NCI-H524 treated with DMSO at 0.1 percent for 48 hours (cell line): ENCODE results near the gene CAVIN1.
"Not testable (repeated sequence)": the region's sequence is repeated elsewhere in the genome, so short reads cannot be mapped to it uniquely, and the experiment has no call there.

Experiments used
- DNase-seq: peaks from one replicate; lab custom pipeline; 2025; lab: John Stamatoyannopoulos, UW

Gene CAVIN1

DNA sequence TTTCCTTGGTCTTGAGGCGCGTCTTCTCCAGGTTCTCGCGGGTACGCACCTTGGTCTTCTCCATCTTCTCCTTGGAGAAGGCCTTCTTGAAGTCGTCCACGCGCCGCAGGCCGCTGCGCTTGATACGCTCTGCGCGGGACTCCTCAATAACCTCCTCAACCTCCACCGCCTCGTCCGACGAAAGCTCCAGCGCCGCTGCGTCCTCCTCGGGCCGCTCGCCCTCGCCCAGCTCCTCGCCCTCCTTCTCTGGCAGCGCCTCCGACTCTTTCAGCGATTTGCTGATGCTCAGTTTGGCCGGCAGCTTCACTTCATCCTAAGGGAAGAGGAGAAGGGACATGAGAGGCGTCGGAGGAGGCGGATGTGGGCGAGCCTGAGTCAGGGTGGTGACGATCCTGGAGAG is 18.0 kb downstream of the CAVIN1 start:
- DNase-seq, result no peak

DNA sequence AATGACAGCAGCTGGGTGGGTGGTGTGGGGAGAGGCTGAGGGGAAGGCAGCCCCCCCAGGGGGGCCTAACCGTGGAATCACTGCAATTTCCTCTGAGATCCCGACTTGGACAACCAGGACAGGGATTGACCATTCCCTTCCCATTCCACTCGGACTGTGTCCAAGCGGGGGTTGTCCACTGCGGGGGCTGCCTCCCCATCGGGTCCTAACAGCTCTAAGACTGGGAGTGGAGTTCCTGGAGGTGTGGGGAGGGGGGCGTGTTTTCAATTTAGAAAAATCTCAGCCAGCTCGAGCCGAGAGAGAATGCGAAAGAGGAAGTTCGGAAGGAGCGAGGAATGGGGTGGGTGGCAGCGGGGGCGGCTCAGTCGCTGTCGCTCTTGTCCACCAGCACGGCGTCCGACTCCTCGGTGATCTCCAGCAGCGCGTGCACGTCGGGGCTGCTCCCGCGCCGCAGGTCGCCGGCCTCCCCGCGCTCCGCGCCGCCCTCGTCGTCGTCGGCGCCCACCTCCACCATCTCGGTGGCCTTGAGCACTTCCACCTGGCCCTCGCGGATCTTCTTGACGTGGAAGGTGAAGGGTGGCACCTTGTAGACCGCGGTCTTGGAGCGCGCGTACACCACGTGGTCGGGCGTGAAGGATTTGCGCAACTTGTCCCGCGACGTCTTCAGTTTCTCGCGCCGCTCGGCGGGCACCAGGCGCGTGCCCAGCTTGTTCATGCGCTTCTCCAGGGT is 18.6 kb downstream of the CAVIN1 start:
- DNase-seq, result no peak

DNA sequence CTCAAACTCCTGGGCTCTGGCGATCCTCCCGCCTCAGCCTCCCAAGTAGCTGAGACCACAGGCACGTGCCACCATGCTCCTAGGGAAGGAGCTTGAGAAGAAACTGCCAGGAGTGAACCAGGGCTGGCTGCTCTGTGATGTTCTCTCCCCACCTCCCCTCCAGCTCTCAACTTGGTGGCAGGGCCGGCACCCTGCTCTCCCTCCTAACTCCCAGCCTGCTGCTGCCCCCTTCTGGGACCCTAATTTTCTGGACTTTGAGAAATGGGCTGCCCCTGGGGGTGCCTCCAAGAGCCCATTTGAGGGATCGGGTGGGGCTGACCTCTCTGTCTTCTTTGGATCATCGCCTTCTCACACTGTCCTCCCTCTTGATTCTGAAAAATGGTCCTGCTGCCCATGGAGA is 19.9 kb downstream of the CAVIN1 start:
- peak; percentile 14 for DNase-seq

DNA sequence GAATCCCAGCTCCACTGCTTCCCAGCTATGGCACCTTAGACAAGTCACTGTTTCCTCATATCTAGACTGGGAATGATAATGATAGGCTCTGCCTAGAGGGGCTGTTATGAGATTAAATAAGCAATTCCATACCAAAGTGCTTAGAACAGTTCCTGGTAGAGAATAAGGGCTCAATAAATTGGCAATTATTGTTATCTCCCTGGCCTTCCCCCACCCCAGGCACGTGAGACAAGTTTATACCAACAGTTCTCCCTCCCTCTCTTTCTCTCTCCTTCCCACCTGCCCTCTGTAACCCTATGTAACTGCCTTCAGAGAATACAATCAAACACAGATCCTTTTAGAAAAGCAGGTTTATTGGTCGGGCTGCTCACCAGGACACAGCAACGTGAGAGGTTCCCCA is 20.9 kb downstream of the CAVIN1 start:
- no peak for DNase-seq

DNA sequence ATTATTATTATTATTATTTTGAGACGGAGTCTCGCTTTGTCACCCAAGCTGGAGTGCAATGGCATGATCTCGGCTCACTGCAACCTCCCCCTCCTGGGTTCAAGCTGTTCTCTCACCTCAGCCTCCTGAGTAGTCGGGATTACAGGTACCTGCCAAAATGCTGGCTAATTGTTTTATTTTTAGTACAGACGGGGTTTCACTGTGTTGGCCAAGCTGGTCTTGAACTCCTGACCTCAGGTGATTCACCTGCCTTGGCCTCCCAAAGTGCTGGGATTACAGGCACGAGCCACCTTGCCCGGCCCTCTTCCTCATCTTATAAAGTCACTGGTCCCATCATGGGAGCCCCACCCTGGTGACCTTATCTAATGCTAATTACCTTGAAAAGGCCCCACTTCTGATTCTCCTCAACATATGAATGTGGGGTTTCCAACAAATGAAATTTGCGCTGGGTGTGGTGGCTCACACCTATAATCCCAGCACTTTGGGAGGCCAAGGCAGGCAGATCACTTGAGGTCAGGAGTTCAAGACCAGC is 22.1 kb downstream of the CAVIN1 start:
- not testable (repeated sequence) for DNase-seq

DNA sequence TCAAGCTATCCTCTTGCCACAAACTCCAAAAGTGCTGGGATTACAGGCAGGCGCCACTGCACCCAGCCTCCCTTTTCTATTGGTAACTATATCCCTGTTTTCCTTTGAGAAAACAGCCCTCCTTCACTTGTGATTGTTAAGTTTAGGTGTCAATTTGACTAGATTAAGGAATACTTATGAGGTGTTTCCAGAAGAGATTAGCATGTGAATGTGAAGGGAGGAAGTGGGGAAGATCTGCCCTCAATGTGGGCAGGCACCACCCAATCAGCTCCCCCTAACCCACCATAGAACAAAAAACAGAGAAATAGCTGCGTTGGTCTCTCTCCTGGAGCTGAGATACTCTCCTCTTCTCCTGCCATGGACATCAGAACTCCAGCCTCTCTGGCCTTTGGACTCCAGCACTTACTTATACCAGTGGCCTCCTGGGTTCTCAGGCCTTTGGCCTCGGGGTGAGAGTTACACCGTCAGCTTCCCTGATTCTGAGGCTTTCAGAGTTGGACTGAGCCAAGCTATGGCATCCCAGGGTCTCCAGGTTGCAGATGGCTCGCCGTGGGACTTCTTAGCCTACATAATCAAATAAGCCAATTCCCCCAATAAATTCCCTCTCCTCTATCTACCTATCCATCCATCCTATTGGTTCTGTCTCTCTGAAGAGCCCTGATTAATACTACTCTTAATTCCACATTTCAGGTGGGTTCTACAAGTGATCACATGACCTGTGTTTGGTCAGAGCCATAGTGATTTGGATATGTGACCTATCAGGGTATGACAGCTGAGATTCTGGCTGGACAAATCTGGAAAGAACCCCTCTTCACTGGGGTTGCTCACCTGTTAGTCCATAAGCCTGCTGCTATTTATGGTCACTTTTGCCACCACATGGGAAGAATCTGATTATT is 22.9 kb downstream of the CAVIN1 start:
- peak; percentile 33 for DNase-seq

DNA sequence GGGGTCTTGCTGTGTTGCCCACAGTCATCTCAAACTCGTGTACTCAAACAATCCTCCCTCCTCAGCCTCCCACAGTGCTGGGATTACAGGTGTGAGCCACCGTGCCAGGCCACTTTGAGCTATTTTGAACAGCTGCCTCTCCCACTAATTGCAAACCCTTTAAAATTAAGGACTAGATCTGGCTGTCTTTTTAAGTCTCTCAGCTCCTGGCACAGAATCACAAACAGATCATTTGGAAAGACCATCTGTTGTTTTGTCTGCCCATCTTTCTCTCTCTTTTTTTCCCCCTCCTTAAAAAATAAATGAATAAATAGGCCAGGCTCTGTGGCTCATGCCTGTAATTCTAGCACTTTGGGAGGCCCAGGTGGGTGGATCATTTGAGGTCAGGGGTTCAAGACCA is 23.9 kb downstream of the CAVIN1 start:
- peak; percentile 98 for DNase-seq

DNA sequence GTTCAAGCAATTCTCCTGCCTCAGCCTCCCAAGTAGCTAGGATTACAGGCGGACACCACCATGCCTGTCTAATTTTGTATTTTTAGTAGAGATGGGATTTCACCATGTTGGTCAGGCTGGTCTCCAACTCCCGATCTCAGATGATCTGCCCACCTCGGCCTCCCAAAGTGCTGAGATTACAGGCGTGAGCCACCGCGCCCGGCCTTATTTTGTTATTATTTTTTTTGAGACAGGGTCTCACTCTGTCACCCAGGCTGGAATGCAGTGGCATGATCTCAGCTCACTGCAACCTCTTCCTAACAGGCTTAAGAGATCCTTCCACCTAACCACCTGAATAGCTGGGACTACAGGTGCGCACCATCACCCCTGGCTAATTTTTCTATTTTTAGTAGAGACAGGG is 27.5 kb downstream of the CAVIN1 start:
- not testable (repeated sequence) for DNase-seq

DNA sequence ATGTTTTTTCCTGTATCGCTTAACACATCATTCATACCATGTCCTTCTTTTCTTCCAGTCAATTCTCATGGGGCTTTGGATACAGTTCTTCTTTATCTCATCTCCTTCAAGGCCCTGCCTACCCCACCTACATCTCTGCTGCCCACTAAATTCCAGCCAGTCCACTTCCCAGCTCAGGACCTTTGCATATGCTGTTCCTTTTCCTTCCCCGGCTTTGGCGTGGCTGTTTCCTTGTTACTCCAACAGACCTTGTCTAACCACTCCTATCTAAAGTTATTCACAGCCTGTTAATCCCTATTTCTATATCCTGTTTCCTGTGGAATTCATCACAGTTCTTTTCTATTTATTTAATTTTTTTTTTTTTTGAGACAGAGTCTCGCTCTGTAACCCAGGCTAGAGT is 28.2 kb downstream of the CAVIN1 start:
- no peak for DNase-seq

DNA sequence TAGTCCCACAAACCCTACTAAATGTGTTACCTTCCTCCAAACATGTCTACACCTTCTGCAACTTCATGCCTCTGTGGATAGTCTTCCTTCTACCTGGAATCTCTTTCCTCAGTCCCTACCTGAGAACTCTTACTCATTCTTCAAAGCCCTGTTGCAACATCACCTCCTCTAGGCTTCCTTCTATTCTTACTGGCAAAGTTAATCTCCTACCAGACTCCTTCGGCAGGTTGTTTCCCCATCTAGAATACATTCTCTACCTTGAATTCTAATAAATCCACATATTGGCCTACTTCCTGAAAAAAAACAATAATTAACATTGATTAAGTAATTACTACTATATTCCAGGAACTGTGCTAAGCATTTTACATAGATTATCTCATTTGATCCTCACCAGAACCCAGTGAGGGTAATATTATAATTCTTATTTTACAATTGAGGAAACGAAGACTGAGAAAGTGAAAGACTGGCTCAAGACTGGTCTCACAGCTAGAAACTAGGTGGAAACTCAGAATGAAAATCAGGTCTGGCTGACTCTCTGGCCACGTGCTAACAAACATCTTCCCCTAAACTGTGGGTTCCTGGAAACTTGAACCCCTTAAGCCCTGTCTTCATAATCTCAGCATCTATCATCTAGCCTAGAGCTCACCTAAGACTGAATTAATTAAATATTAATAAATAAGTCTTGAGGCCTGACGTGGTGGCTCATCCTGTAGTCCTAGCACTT is 30.2 kb downstream of the CAVIN1 start:
- no peak for DNase-seq

DNA sequence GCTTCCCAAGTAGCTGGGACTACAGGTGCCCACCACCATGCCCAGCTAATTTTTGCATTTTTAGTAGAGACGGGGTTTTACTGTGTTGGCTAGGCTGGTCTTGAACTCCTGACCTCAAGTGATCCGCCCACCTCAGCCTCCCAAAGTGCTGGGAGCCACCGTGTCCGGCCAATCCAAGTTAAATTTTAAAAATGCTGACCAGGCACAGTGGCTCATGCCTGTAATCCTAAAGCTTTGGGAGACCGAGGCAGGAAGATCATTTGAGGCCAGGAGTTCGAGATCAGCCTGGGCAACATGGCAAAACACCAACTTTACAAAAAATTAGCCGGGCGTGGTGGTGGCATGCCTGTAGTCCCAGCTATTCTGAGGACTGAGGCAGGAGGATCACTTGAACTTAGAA is 31.6 kb downstream of the CAVIN1 start:
- not testable (repeated sequence) for DNase-seq

DNA sequence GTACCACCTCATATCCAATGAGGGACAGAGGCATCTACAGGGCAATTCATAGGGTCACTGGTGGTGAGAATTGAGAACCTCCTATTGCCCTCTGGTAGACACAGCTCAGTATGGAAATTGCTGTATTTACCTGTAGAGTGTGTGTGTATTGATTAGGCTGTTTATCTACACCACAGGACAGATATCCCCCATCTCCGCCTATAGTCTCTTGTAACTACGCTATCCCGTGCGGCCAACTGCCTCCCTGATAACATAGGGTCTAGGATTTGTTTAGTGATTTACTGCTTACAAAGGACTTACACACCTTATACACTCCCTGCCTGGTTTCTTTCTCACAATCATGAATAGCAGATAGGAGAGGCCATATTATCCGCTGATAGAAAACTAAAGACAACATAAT is 33.2 kb downstream of the CAVIN1 start:
- no peak for DNase-seq

DNA sequence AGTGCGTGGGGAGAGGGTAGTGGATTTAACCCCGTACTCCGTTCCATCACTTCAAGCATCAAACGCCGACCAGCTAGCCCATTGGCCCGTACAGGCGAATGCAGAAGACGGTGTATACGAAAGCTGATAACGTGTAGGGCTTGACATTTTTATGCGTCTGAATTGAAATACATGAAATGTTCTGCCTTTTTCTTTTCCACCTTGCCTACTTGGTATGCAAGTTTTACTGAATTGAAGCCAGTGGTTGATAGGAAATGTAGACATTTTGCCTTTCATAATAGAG is 34.0 kb downstream of the CAVIN1 start:
- no peak for DNase-seq

DNA sequence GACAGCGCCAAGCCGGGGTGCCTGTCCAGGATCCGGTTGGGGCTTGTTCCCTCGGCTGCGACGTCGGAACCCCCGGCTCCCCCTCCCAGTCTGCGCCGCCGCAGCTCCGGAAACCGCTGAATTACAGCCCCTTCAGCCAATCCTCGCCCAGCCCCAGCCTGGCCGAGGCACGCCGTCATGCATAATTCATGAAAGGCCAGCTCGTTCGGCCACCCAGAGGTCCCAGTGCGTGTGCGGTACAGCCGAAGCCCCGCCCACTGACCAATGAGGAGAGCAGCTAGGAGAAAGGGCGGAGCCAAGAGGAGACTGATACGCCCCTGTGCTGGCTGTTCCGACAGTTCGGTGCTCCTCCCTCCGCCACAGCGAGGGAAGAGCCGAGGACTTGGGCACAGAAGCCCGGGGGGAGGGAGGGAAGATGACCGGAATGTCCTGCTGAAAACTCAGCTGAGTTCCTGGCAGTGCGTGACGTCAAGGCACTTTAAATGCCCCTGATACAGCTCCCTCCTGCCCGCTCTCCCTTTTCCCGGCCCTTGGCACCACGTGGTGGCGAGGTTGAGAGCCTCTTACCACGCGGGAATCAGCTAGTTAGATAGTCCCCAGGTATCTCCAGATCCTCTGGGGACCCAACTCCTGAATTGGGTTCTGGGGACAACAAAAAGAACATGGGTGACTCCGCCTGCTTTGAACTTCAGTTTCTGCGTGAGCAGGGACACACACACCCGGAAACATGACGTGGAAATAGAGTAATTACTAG is 34.5 kb downstream of the CAVIN1 start, which contains the start of gene STAT3:
Gene STAT3, minus strand, starts transcription at position 62 of the 754 bp plus-strand sequence. CDS start 39,926 bp downstream, outside the sequence.
- peak; percentile 99 for DNase-seq

DNA sequence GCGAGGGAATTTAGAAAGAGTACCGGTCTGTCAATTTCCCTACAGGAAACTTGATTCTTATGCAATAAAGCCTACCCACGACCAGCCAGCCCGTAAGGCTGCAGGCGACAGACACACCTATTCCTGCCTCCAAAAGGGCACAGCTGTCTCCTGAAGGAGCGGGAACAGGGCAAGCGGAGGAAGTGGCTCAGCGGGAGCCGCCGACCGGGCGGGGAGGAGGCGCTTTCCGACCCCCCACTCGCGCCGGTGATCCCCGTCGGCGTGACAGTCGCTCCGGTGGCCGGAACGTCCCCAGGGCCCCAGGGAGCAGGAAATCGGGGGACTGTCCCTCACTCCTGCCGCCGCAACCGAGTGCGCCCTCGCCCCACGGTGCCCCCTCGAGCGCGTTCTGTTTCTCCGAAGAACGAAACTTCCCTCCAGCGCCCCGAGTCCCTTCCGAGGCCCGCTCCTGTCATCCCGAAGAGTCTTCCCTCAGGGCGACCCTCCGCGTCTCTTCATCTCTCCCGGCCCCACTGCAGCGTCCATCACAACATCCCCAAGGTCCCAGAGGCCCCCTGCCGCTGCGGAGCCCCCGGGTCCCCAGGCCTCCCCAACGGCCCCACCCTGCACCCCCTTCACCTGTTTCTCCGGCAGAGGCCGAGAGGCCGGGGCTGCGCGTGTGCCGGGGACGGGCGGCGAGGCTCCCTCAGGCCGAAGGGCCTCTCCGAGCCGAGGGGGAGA is 35.2 kb downstream of the CAVIN1 start:
- DNase-seq, result peak; percentile 28

DNA sequence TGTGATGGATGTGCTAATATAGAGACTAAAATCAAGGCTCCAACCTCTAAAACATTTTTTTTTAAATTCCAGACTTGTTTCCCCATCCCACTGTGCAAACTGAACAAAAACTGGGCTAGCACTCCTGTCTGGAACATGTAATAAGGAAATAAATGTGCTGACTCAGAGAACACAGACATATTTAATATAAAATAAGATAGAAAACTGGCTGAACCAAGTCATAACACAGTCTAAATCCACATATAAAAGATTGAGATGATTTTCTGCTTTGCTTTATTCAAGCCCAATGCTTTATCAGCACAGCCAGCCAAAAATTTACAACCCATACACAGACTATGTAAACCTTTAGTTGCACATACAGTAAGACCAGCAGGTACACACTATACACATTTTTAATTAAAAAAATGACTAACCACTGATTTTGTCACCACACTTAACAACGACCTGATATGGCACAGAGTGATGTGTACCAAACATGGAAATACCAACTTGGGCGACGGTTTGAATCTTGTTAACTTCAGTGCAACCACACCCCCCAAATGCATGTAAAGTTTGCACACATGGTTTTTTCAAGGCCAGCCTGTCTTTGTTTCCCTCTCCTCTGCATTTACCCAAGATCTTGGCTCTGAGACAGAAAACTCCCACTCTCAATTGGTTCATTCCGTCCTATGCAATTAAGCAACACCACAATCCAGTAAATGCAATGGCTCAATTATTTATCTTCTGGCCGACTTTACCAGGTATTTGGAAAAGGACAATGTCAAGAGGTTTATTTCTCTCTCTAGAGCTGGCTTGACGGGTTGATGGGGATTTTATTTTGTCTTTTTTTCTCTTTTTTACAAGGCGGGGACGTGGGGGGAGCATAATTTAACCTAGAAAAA is 36.0 kb downstream of the CAVIN1 start:
- no peak for DNase-seq

DNA sequence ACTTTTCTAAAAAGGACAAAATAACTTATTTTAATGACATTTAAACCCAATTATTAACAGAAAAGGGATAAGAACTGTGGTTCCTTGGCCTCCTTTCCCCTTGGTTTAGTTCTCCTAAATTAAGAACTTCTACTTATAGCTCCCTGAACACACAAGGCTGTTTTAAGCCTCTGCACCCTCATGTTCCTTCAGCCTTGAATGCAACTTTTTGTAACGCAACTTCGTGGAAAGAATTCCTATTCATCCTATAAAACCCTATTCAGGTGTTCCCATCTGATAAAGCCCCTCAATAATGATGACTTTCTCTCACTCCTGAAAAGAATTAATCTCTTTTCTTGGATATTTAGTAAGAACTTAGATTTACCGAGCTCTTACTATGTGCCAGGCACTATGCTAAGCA is 41.2 kb downstream of the CAVIN1 start:
- no peak for DNase-seq

DNA sequence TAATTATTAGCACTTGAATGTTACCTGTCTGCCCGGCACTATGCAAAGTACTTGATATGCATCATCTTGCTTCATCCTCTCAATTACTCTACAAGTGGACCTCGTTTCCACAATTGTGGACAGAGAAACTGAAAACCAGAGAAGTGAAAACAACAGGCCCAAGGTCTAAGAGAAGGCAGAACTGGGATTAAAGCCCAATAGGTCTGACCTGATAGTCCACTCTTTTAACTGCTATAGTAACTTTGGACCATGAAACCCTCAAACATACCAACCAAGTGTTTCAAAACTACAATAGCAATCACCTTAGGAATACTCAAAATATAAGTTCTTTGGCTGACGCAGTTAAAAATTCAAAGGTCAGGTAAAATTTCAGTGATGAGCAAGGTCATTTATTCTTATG is 42.1 kb downstream of the CAVIN1 start:
- no peak for DNase-seq

DNA sequence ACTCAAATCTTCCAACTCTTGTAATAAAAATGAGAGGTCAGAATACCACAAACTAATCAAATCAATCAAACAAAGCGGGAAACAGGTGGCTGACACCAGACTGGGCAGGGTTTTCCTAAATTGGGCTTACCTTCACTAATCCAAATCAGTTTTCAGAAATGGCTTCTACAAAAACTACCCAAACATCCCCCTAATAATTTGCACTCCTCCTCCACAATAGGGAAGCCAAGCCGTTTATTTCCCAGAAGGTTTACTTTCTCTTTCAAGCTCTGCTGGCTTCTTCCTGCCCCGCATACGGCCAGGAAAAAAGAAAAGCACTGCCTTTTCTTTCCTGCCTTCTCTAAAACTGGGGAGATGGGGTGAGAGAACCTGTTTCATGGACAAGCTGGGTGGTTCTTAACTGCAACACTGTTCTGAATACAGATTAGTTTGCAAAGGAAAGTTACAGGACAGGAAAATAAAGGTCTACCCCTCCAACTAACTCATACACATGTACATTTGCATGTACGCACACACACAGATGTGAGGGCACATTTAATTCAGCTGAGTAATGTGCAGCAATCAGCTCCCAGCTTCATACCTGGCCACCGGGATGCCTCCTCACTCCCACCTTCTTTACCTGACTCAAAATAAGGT is 44.0 kb downstream of the CAVIN1 start:
- DNase-seq, result no peak
